Spinal cord (tissue), 4 donors: ENCODE results near the gene DNAJC6. TPM values are rescaled to one million over a fixed set of nuclear protein-coding genes. Genes with fewer than 3 reads are reported as not detected.

Experiments used
- polyA plus RNA-seq, 2 donors: library from polyadenylated mRNA; unstranded; fragments of 120-200 nt; gene quantifications; one replicate each; pipeline ENCODE4 v1.2.1, GENCODE V29; 2013; ENCODE audit not compliant: insufficient read length in 2 of 2
- small RNA-seq: library from RNA; depleted of rRNA; stranded (forward); fragments of <200 nt; gene quantifications from one replicate; pipeline ENCODE3, GENCODE V24; 2014; ENCODE audit warnings: low replicate concordance
- total RNA-seq, 2 donors: library from RNA; depleted of rRNA in 1 of 2; stranded (reverse); fragments of 120-200 nt in 1 of 2; fragments of >200 nt in 1 of 2; gene quantifications; one replicate each; pipeline versions ENCODE4 v1.2.3 to v1.2.4, GENCODE V29; 2013 to 2014

DNAJC6 gene
- total and polyA plus RNA-seq, 4 donors: 34.5 to 158 (median 116) TPM

Small RNAs within 50 kb of the gene (small RNA-seq; reads per million reads assigned to genes)
- gene COX6CP13: not detected
- gene RNU2-15P: not detected

Other genes starting within 250 kb of the DNAJC6 start
- 10 to 100 TPM; 21.7 to 31.2 TPM for gene AK4, start 161.3 kb upstream of the DNAJC6 start, total RNA-seq
- 10 to 100 TPM; 19.2 to 36.2 TPM for gene AK4, start 161.3 kb upstream of the DNAJC6 start, polyA plus RNA-seq
- 100 to 1,000 TPM; 121 to 197 TPM for gene LEPR, start 111.1 kb downstream of the DNAJC6 start, total RNA-seq
- gene LEPR, start 111.1 kb downstream of the DNAJC6 start, polyA plus RNA-seq: 10 to 100 TPM in 1 of 2 donors, 1 to 10 TPM in 1; 6.9 to 28.6 TPM
- gene LEPROT, start 111.1 kb downstream of the DNAJC6 start, total RNA-seq: 10 to 100 TPM; 49.8 to 82.6 TPM
- gene LEPROT, start 111.1 kb downstream of the DNAJC6 start, polyA plus RNA-seq: 10 to 100 TPM; 61.3 to 63.6 TPM